DOHH2 (cell line): ENCODE data around the gene DES.

Experiments used
- H3F3A ChIP-seq: fragments of 200-600 bp; sonication (generic), shearing (Covaris generic); 2 replicates; pipeline ENCODE4 v1.6.0; 2016; ENCODE audit warnings: antibody characterized with exemption, mild to moderate bottlenecking; ENCODE audit not compliant: control insufficient read depth, insufficient read depth
- H3K27ac ChIP-seq: fragments of 200-600 bp; sonication (generic); 2 replicates; pipeline ENCODE4 v1.5.1; 2014; ENCODE audit warnings: low read depth, mild to moderate bottlenecking, low read length, moderate library complexity
- H3K27me3 ChIP-seq: fragments of 200-600 bp; sonication (generic); 2 replicates; pipeline ENCODE4 v1.6.1; 2014; ENCODE audit warnings: mild to moderate bottlenecking, low read length, mixed read lengths; ENCODE audit not compliant: control insufficient read depth
- H3K36me3 ChIP-seq: fragments of 200-600 bp; sonication (generic); 2 replicates; pipeline ENCODE4 v1.6.1; 2014; ENCODE audit warnings: mild to moderate bottlenecking, low read length, moderate library complexity, mixed read lengths; ENCODE audit not compliant: control insufficient read depth
- H3K4me1 ChIP-seq: fragments of 200-600 bp; sonication (generic); 2 replicates; pipeline ENCODE4 v1.6.1; 2014; ENCODE audit warnings: mild to moderate bottlenecking, low read length, mixed read lengths; ENCODE audit not compliant: control insufficient read depth
- H3K4me2 ChIP-seq: fragments of 200-600 bp; sonication (generic); 2 replicates; pipeline ENCODE4 v1.6.0; 2014; ENCODE audit warnings: mild to moderate bottlenecking, low read length, moderate library complexity
- H3K4me3 ChIP-seq: fragments of 200-600 bp; sonication (generic); 2 replicates; pipeline ENCODE4 v1.5.1; 2014; ENCODE audit warnings: mild to moderate bottlenecking, low read length, mixed read lengths
- H3K79me2 ChIP-seq: fragments of 200-600 bp; sonication (generic); 2 replicates; pipeline ENCODE4 v1.6.1; 2014; ENCODE audit warnings: mild to moderate bottlenecking, low read length, mixed read lengths; ENCODE audit not compliant: control insufficient read depth
- H3K9me2 ChIP-seq: fragments of 200-600 bp; sonication (generic); replicated peaks from 2 replicates; pipeline ENCODE4 v1.6.1; 2014; ENCODE audit warnings: mild to moderate bottlenecking, low read length, mixed read lengths; ENCODE audit not compliant: control insufficient read depth
- H3K9me3 ChIP-seq: fragments of 200-600 bp; sonication (generic); 2 replicates; pipeline ENCODE4 v1.6.1; 2014; ENCODE audit warnings: antibody characterized with exemption, low read length, mixed read lengths; ENCODE audit not compliant: control insufficient read depth, insufficient read depth
- H4K20me1 ChIP-seq: fragments of 200-600 bp; sonication (generic); 2 replicates; pipeline ENCODE4 v1.6.0; 2014; ENCODE audit warnings: low read depth, mild to moderate bottlenecking, antibody characterized with exemption, low read length, moderate library complexity; ENCODE audit not compliant: control insufficient read depth, insufficient read depth
- CTCF ChIP-seq: fragments of 200-600 bp; sonication (generic); IDR thresholded peaks from one replicate; pipeline ENCODE4 v1.5.1; 2014; ENCODE audit warnings: antibody characterized with exemption, mild to moderate bottlenecking, low read depth, low read length; ENCODE audit not compliant: poor library complexity, severe bottlenecking
- EZH2phosphoT487 ChIP-seq: fragments of 200-600 bp; sonication (generic); IDR thresholded peaks from 2 replicates; pipeline ENCODE4 v1.6.1; 2017; ENCODE audit warnings: borderline replicate concordance, mild to moderate bottlenecking, antibody characterized with exemption, low read length, moderate library complexity, mixed read lengths

DES gene

GRCh38 chr2:219419331-219420197, 1.4 kb downstream of the DES start:
- H3K36me3 ChIP-seq, result no peaks in the 10 kb centered on the region
- no peaks in the 10 kb centered on the region for H4K20me1 ChIP-seq
- H3K27ac ChIP-seq, result no peak overlapping the region
- H3K79me2 ChIP-seq, result no peaks in the 10 kb centered on the region
- H3K4me3 ChIP-seq, result no peak overlapping the region
- no peak overlapping the region for H3K4me2 ChIP-seq
- no peaks in the 10 kb centered on the region for H3K4me1 ChIP-seq
- H3F3A ChIP-seq, result no peaks in the 10 kb centered on the region
- H3K27me3 ChIP-seq, result peaks cover 7% of the 10 kb centered on the region
- TF ChIP-seq EZH2phosphoT487, result no peak
- no peak for TF ChIP-seq CTCF
- no peaks in the 10 kb centered on the region for H3K9me3 ChIP-seq
- no peaks in the 10 kb centered on the region for H3K9me2 ChIP-seq

DNA sequence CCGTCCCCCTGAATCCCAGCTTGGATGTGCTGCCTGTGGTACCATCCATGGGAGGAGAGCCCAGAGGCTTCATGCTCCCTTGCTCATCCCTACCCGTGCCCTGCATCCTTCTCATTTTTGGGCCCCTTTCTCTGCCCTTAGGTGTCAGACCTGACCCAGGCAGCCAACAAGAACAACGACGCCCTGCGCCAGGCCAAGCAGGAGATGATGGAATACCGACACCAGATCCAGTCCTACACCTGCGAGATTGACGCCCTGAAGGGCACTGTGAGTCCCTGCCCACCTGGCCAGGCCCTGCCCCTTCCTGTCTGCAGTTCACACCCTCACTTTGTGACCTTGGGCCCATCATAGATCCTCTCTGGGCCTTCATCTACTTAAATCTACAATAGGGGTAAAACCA, 2.5 kb downstream of the DES start:
- Histone ChIP-seq H3F3A (no peaks in the 10 kb centered on the region), H3K27ac (no peak overlapping the region), H3K27me3 (peaks cover under 1% of the 10 kb centered on the region), H3K9me2 (no peaks in the 10 kb centered on the region), H3K36me3 (no peaks in the 10 kb centered on the region), H3K4me3 (no peak overlapping the region), H4K20me1 (no peaks in the 10 kb centered on the region), H3K4me2 (no peak overlapping the region), H3K4me1 (no peaks in the 10 kb centered on the region), H3K79me2 (no peaks in the 10 kb centered on the region), H3K9me3 (no peaks in the 10 kb centered on the region)
- TF ChIP-seq CTCF (no peak), EZH2phosphoT487 (no peak)

DNA sequence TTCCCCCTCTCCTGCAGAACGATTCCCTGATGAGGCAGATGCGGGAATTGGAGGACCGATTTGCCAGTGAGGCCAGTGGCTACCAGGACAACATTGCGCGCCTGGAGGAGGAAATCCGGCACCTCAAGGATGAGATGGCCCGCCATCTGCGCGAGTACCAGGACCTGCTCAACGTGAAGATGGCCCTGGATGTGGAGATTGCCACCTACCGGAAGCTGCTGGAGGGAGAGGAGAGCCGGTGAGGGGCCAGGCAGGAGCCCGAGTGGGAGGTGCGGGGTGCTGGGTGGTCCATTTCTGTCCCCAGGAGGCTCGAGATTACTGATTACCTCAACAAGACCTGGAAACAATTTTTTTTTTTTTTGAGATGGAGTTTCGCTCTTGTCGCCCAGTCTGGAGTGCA, 3.1 kb downstream of the DES start:
- no peaks in the 10 kb centered on the region for H3K36me3 ChIP-seq
- no peaks in the 10 kb centered on the region for H4K20me1 ChIP-seq
- H3K9me2 ChIP-seq, result no peaks in the 10 kb centered on the region
- H3F3A ChIP-seq, result no peaks in the 10 kb centered on the region
- no peaks in the 10 kb centered on the region for H3K27me3 ChIP-seq
- no peak overlapping the region for H3K27ac ChIP-seq
- H3K4me1 ChIP-seq, result no peaks in the 10 kb centered on the region
- TF ChIP-seq EZH2phosphoT487 (no peak), CTCF (no peak)
- H3K79me2 ChIP-seq, result no peaks in the 10 kb centered on the region
- H3K9me3 ChIP-seq, result no peaks in the 10 kb centered on the region
- no peak overlapping the region for H3K4me3 ChIP-seq
- no peak overlapping the region for H3K4me2 ChIP-seq
